GM12878 (cell line): Measurements from ENCODE around the gene CPHXL2. TPM values are rescaled to one million over a fixed set of nuclear protein-coding genes. Genes with fewer than 3 reads are reported as not detected.

Experiments
- ATAC-seq: fragments of 200-7000 bp; cut with Tn5 transposase; 3 replicates; pipeline ENCODE4 v1.9.1; 2020; ENCODE audit warnings: mild to moderate bottlenecking, moderate library complexity
- BruUV-seq: library from RNA; stranded (reverse); fragments of 400-500 nt; replicated peaks from 2 replicates; lab custom pipeline; 2021; lab: Mats Ljungman, UMichigan
- CTCF ChIA-PET: fragments of 300-600 bp; sonication (Branson Sonifier 250); formaldehyde crosslinking; extraction: SDS; loops from one replicate; lab custom pipeline; 2021; ENCODE audit warnings: inconsistent platforms; lab: Yijun Ruan, JAX
- POLR2A ChIA-PET: fragments of 350-600 bp; formaldehyde crosslinking; extraction: SDS; loops from one replicate; lab custom pipeline; 2021; ENCODE audit warnings: inconsistent platforms; lab: Charles Lee
- RAD21 ChIA-PET: fragments of 300-600 bp; sonication (Branson Sonifier 250); formaldehyde crosslinking; loops from one replicate; lab custom pipeline; 2023; ENCODE audit warnings: antibody characterized with exemption; ENCODE audit not compliant: unreplicated experiment; lab: Charles Lee
- SMC1A ChIA-PET: fragments of 300-600 bp; sonication (Branson Sonifier 250); formaldehyde crosslinking; loops from one replicate; lab custom pipeline; 2023; ENCODE audit not compliant: unreplicated experiment, uncharacterized antibody; lab: Charles Lee
- DNase-seq: peaks from one replicate; pipeline ENCODE4 v3.0.0-alpha.2; 2011; ENCODE audit warnings: low read depth, low spot score
- FAIRE-seq: peaks from 3 replicates; lab custom pipeline; 2011; peaks lifted over from hg19 to GRCh38; lab: Jason Lieb, UNC
- H2AFZ ChIP-seq: 2 replicates; pipeline ENCODE4 v1.6.0; 2011; ENCODE audit warnings: low read depth, low read length, control low read depth; ENCODE audit not compliant: control insufficient read depth
- H3K27ac ChIP-seq: 2 replicates; pipeline ENCODE4 v1.5.1; 2011; ENCODE audit warnings: control low read depth; ENCODE audit not compliant: control insufficient read depth, insufficient read depth
- H3K27me3 ChIP-seq, 2 experiments: replicated peaks in 1 of 2; 2 replicates each; pipeline versions ENCODE4 v1.6.0 to v1.6.1; 2011; ENCODE audit warnings: low read length in 1 of 2; ENCODE audit not compliant: control insufficient read depth in 2 of 2, insufficient read depth in 2 of 2
- H3K36me3 ChIP-seq, 2 experiments: 2 replicates each; pipeline ENCODE4 v1.5.1; 2011; ENCODE audit warnings: low read length in 1 of 2; ENCODE audit not compliant: control insufficient read depth in 2 of 2, insufficient read depth in 2 of 2
- H3K4me1 ChIP-seq: 2 replicates; pipeline ENCODE4 v1.6.1; 2011; ENCODE audit warnings: mild to moderate bottlenecking, low read length, moderate library complexity, mixed read lengths; ENCODE audit not compliant: control insufficient read depth, insufficient read depth
- H3K4me2 ChIP-seq: 2 replicates; pipeline ENCODE4 v1.6.0; 2011; ENCODE audit warnings: control low read depth; ENCODE audit not compliant: control insufficient read depth, insufficient read depth
- H3K4me3 ChIP-seq: fragments of 200-600 bp; sonication (generic); 2 replicates; pipeline ENCODE4 v1.5.1; 2016
- H3K79me2 ChIP-seq: 2 replicates; pipeline ENCODE4 v1.6.0; 2011; ENCODE audit warnings: low read length; ENCODE audit not compliant: control insufficient read depth, insufficient read depth
- H3K9ac ChIP-seq: 2 replicates; pipeline ENCODE4 v1.8.0; 2011; ENCODE audit warnings: low read length, control low read depth, mixed read lengths; ENCODE audit not compliant: control insufficient read depth, insufficient read depth
- H3K9me3 ChIP-seq: replicated peaks from 3 replicates; pipeline ENCODE4 v1.5.1; 2011; ENCODE audit warnings: mild to moderate bottlenecking, low read length; ENCODE audit not compliant: control insufficient read depth, insufficient read depth
- H4K20me1 ChIP-seq: 2 replicates; pipeline ENCODE4 v1.6.0; 2011; ENCODE audit not compliant: control insufficient read depth, insufficient read depth
- BCL11A ChIP-seq: IDR thresholded peaks from 2 replicates; pipeline ENCODE4 v1.6.1; 2011; ENCODE audit warnings: low read depth, low read length
- BCL3 ChIP-seq: IDR thresholded peaks from 2 replicates; pipeline ENCODE4 v1.6.1; 2011; ENCODE audit warnings: borderline replicate concordance, low read depth, mild to moderate bottlenecking, moderate library complexity, low read length; ENCODE audit not compliant: insufficient read depth, poor library complexity, severe bottlenecking
- CBX5 ChIP-seq: sonication (generic); IDR thresholded peaks from 2 replicates; pipeline ENCODE4 v1.6.1; 2016; ENCODE audit warnings: low read depth, moderate library complexity, mild to moderate bottlenecking, inconsistent platforms
- IRF4 ChIP-seq: IDR thresholded peaks from 2 replicates; pipeline ENCODE4 v1.6.1; 2011; ENCODE audit warnings: low read depth, low read length
- MAX ChIP-seq: IDR thresholded peaks from 2 replicates; pipeline ENCODE4 v1.6.1; 2012; ENCODE audit warnings: low read depth, low read length, improper control_type of control experiment
- PAX8 ChIP-seq: fragments of 450-650 bp; IDR thresholded peaks from 2 replicates; pipeline ENCODE4 v1.6.1; 2017; ENCODE audit warnings: mild to moderate bottlenecking, moderate library complexity
- PKNOX1 ChIP-seq: fragments of 450-650 bp; IDR thresholded peaks from 2 replicates; pipeline ENCODE4 v1.6.1; 2016; ENCODE audit warnings: mild to moderate bottlenecking
- RCOR1 ChIP-seq: conservative IDR thresholded peaks from 2 replicates; pipeline ENCODE4 v1.6.1; 2012; ENCODE audit warnings: low read depth, low read length, improper control_type of control experiment
- RELB ChIP-seq: fragments of 450-650 bp; IDR thresholded peaks from 2 replicates; pipeline ENCODE4 v1.6.1; 2017; ENCODE audit warnings: low read depth, mild to moderate bottlenecking, moderate library complexity
- REST ChIP-seq: IDR thresholded peaks from 2 replicates; pipeline ENCODE4 v1.6.1; 2012; ENCODE audit warnings: mild to moderate bottlenecking, low read depth, low read length
- SMARCA5 ChIP-seq: fragments of 450-650 bp; IDR thresholded peaks from 2 replicates; pipeline ENCODE4 v1.6.1; 2017; ENCODE audit warnings: mild to moderate bottlenecking
- SUZ12 ChIP-seq: fragments of 200-600 bp; sonication (generic); IDR thresholded peaks from one replicate; pipeline ENCODE4 v1.6.1; 2018; ENCODE audit warnings: antibody characterized with exemption, mild to moderate bottlenecking; ENCODE audit not compliant: unreplicated experiment
- ZNF384 ChIP-seq: IDR thresholded peaks from 2 replicates; pipeline ENCODE4 v1.6.1; 2012; ENCODE audit warnings: low read depth, mild to moderate bottlenecking, low read length, improper control_type of control experiment, borderline replicate concordance
- ZZZ3 ChIP-seq: IDR thresholded peaks from 2 replicates; pipeline ENCODE4 v1.6.1; 2011; ENCODE audit warnings: low read depth; ENCODE audit not compliant: control insufficient read depth, insufficient read length
- WGBS: methylation state at CpG from one replicate; pipeline ENCODE4 v1.1.6; 2016; ENCODE audit warnings: low lambda C conversion rate; ENCODE audit not compliant: insufficient replicate concordance, insufficient coverage; ENCODE audit errors: missing lambda C conversion rate; 5-methylcytosine and 5-hydroxymethylcytosine counted together
- in situ Hi-C: fragments of 300-500 bp; cut with MboI; formaldehyde crosslinking; loops from 9 replicates; pipeline ENCODE4 v1.14.3; 2018; ENCODE audit warnings: mixed read lengths
- intact Hi-C: fragments of 100-400 bp; cut with micrococcal nuclease; formaldehyde crosslinking; loops from one replicate; pipeline ENCODE4 v1.14.2; 2022; ENCODE audit not compliant: unreplicated experiment
- polyA plus RNA-seq, 11 experiments: library from polyadenylated mRNA; depleted of rRNA in 4 of 11; unstranded in 6 of 11; stranded (reverse) in 5 of 11; fragments of >200 nt; fragmentation: Nextera tagmentation in 4 of 11; fragmentation: Illumina TruSeq in 1 of 11; extraction: Ambion mirVana in 4 of 11; extraction: Trizol in 1 of 11; gene quantifications; 1 replicate in 1 of 11; 2 replicates in 10 of 11; pipeline versions ENCODE4 v1.2.1 to v1.2.3, GENCODE V29; 2011 to 2016; ENCODE audit warnings: inconsistent platforms in 2 of 11, missing spikeins in 2 of 11, low read depth in 1 of 11
- total RNA-seq, 4 experiments: library from RNA; depleted of rRNA in 3 of 4; stranded (reverse); fragments of >200 nt in 3 of 4; fragmentation: Illumina TruSeq in 1 of 4; extraction: Trizol in 1 of 4; gene quantifications; 2 replicates each; pipeline versions ENCODE4 v1.2.1 to v1.2.3, GENCODE V29; 2013 to 2021
- TF ChIP-seq, protein P1 (sequence below), 3 experiments: IDR thresholded peaks in 2 of 3; conservative IDR thresholded peaks in 1 of 3; 2 replicates each; pipeline ENCODE4 v1.5.1; 2011; ENCODE audit warnings: low read depth in 3 of 3, low read length in 3 of 3, mild to moderate bottlenecking in 3 of 3, control low read depth in 2 of 3, moderate library complexity in 2 of 3, inconsistent platforms in 1 of 3, mixed read lengths in 1 of 3; ENCODE audit not compliant: control insufficient read depth in 2 of 3, insufficient read depth in 1 of 3; ENCODE audit errors: extremely low read depth in 1 of 3

The CPHXL2 gene
- total and polyA plus RNA-seq, 10 of the 15 experiments (the other 5 are each of a cell fraction or from before 2014, with no cell fraction given), result not detected

GRCh38 chr16:75701361-75701760 lies 24.6 kb upstream of the CPHXL2 start, which contains the start of gene DUXB:
TSS of gene DUXB (minus strand) at chr16:75701461. CDS start at chr16:75701418, 43 bp downstream.
- no peak for FAIRE-seq
- Histone ChIP-seq H3K4me1 (no peaks in the 10 kb centered on the region), H3K9ac (no peak within 1 kb of the TSS), H3K9me3 (no peaks in the 10 kb centered on the region), H3K4me3 (no peak within 1 kb of the TSS), H3K79me2 (no peaks in the 10 kb centered on the region), H2AFZ (no peak within 1 kb of the TSS), H3K27me3 (no peaks in the 10 kb centered on the region), H3K36me3 (no peaks in the 10 kb centered on the region), H3K27ac (no peak within 1 kb of the TSS), H3K4me2 (no peak within 1 kb of the TSS), H4K20me1 (no peaks in the 10 kb centered on the region)
- BruUV-seq, result no TSS peak
- ChIA-PET SMC1A (no interaction called here), RAD21 (no interaction called here), POLR2A (no interaction called here), CTCF (no interaction called here)
- no peak for ATAC-seq
- intact Hi-C loops, result no loop called here
- no peak for TF ChIP-seq PAX8
- no peak for TF ChIP-seq RCOR1
- TF ChIP-seq, protein P1, sequence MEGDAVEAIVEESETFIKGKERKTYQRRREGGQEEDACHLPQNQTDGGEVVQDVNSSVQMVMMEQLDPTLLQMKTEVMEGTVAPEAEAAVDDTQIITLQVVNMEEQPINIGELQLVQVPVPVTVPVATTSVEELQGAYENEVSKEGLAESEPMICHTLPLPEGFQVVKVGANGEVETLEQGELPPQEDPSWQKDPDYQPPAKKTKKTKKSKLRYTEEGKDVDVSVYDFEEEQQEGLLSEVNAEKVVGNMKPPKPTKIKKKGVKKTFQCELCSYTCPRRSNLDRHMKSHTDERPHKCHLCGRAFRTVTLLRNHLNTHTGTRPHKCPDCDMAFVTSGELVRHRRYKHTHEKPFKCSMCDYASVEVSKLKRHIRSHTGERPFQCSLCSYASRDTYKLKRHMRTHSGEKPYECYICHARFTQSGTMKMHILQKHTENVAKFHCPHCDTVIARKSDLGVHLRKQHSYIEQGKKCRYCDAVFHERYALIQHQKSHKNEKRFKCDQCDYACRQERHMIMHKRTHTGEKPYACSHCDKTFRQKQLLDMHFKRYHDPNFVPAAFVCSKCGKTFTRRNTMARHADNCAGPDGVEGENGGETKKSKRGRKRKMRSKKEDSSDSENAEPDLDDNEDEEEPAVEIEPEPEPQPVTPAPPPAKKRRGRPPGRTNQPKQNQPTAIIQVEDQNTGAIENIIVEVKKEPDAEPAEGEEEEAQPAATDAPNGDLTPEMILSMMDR (IDR thresholded peaks at IDR 0.05 in 2 of 3, conservative IDR thresholded peaks at IDR 0.05 in 1 of 3; ENCODE audit: control insufficient read depth in 2 of 3, extremely low read depth in 1 of 3, insufficient read depth in 1 of 3, low read depth in 3 of 3, low read length in 3 of 3), result no peak
- no peak for TF ChIP-seq IRF4
- TF ChIP-seq ZNF384, result no peak
- TF ChIP-seq SMARCA5, result no peak
- TF ChIP-seq BCL11A, result no peak
- TF ChIP-seq MAX, result no peak
- no peak for TF ChIP-seq SUZ12
- no peak for TF ChIP-seq RELB
- no peak for TF ChIP-seq ZZZ3
- TF ChIP-seq PKNOX1, result no peak
- no peak for TF ChIP-seq CBX5
- no peak for TF ChIP-seq REST
- TF ChIP-seq BCL3, result no peak
- 41% methylated on average over 5 of the region's 5 CpGs for WGBS
- in situ Hi-C loops, result no loop called here
- DNase-seq, result no peak
